Motor neuron (in vitro differentiated cells): ENCODE measurements around the gene LMX1A. TPM values are rescaled to one million over a fixed set of nuclear protein-coding genes. Genes with fewer than 3 reads are reported as not detected.
A peak's percentile ranks its signal among the peaks of the same experiment; 100 is the strongest.

ENCODE experiments used
- ATAC-seq, 8 experiments: fragments of 200-7000 bp; cut with Tn5 transposase; replicated peaks in 6 of 8; 2 replicates each; pipeline ENCODE4 v1.8.0; 2021; ENCODE audit warnings: mild to moderate bottlenecking in 8 of 8, moderate library complexity in 8 of 8
- H3K27ac ChIP-seq, 2 donors: fragments of 250-450 bp; sonication (Bioruptor Pico); 2 replicates each; pipeline ENCODE4 v1.9.0; 2021; ENCODE audit warnings: antibody characterized with exemption in 2 of 2, mild to moderate bottlenecking in 2 of 2, moderate library complexity in 1 of 2
- H3K4me1 ChIP-seq, 2 donors: fragments of 250-450 bp; sonication (Bioruptor Pico); replicated peaks in 1 of 2; 2 replicates each; pipeline ENCODE4 v1.6.1; 2021; ENCODE audit warnings: antibody characterized with exemption in 2 of 2, mild to moderate bottlenecking in 2 of 2, moderate library complexity in 1 of 2
- H3K4me3 ChIP-seq, 5 donors: fragments of 250-450 bp; sonication (Bioruptor Pico); 2 replicates each; pipeline ENCODE4 v1.9.0; 2021; ENCODE audit warnings: antibody characterized with exemption in 5 of 5, mild to moderate bottlenecking in 5 of 5, moderate library complexity in 4 of 5
- WGBS, 10 experiments: fragments of 450-650 bp; shearing (Covaris generic); methylation state at CpG; one replicate each; pipeline ENCODE4 v1.0.0; 2022; 5-methylcytosine and 5-hydroxymethylcytosine counted together
- in situ Hi-C, 9 experiments: fragments of 400-800 bp; cut with MboI; loops; one replicate each; pipeline ENCODE4 v1.15.0; 2021; ENCODE audit warnings: low sequenced_read_pairs in 9 of 9, low pct_unique_long_range_greater_than_20kb in 2 of 9; ENCODE audit not compliant: unreplicated experiment in 9 of 9
- total RNA-seq, 8 experiments: library from RNA; unstranded; fragments of 300-600 nt; gene quantifications; 2 replicates each; pipeline versions ENCODE4 v1.2.3 to v1.2.4, GENCODE V29; 2022

LMX1A gene
- total RNA-seq, 8 experiments from 2014 or later, result 0.09 to 0.57 (median 0.16) TPM; not detected in 2

GRCh38 chr1:165152727-165153126 is 203.8 kb downstream of the LMX1A start:
- H3K27ac ChIP-seq, result no peak overlapping the region
- peak in 5 of 8 experiments; percentile 28 to 95 (median 80) for ATAC-seq
- H3K4me3 ChIP-seq, result no peak overlapping the region
- in situ Hi-C loops, result no loop called here
- no peaks in the 10 kb centered on the region for H3K4me1 ChIP-seq
- 0 to 63% (median 0%) methylated on average over 1 to 3 of the region's 3 CpGs; no CpG with 5 or more reads in 1 of the 10 experiments for WGBS, 10 experiments

GRCh38 chr1:165152109-165152508 is 204.4 kb downstream of the LMX1A start:
- Histone ChIP-seq H3K4me1 (no peaks in the 10 kb centered on the region), H3K27ac (no peak overlapping the region), H3K4me3 (no peak overlapping the region)
- 8 to 90% (median 54%) methylated on average over 2 to 5 of the region's 5 CpGs; no CpG with 5 or more reads in 2 of the 10 experiments for WGBS, 10 experiments
- ATAC-seq, result no peak
- in situ Hi-C loops, result no loop called here

Other genes starting within 250 kb of the LMX1A start
- gene RXRG, start 88.4 kb upstream of the LMX1A start, total RNA-seq, result 10 to 100 TPM in 4 of 8 experiments, 1 to 10 TPM in 1, not detected in 3; 7.8 to 27.5 (median 13.1) TPM
- gene LRRC52, start 187.3 kb upstream of the LMX1A start, total RNA-seq, result under 1 TPM in 5 of 8 experiments, not detected in 3; 0.14 to 1.00 (median 0.31) TPM